Measurements from ENCODE around the gene KLF7. TPM values are rescaled to one million over a fixed set of nuclear protein-coding genes. Genes with fewer than 3 reads are reported as not detected.

The KLF7 gene
- 6.7 TPM for polyA plus RNA-seq (2012; ENCODE audit: low read depth, missing spikeins)

DNA sequence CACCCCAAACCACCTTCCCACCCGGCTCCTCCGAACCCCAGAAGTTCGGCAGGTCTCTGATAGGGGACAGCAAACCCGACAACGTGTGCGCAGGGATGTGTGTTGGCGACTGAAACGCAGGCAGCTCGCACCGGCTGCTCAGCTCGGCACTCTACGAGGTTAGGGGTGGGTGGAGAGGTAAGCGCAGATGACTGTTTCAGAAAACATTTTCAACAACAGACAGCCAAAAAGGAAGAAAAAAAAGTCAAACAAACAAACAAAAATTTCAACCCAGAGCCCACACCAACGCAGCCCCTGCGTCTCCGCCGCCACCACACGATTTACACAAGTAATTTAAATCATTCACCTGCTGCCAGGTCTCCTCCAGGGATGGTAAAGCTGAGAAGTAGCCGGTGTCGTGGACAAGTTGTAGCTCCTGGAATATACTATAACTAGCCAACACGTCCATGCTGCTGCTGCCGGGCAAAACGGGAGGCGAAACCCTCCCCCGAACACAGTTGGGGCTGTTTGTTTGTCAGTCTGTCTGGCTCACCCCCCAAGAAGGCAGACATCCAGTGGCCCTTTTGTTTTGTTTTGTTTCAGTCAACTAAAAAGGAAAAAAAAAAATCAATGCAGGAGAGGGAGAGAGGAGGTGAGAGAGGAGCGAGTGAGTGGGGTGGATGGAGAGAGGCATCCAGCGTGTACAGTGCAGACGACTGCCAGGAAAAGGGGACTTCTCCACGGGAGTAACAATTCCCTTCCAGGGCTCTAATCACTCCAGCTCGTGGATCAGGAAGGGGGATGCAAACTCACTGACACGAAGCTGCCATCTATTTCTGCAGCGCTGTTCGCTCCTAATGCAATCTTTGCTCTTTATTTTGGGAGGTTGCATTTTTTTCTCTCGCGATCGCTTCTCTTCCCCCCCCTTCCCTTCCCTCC lies at the start of gene KLF7:
KLF7 (minus strand) TSS at position 828 of the 918 bp plus-strand sequence; CDS start at position 448, 380 bp downstream.
- TF ChIP-seq POLR2AphosphoS5 (IDR thresholded peaks at IDR 0.05; ENCODE audit: low read depth, low read length), result no peak; the same call in 1 of the 2 replicates
- no peak for TF ChIP-seq POU2F2 (IDR thresholded peaks at IDR 0.05; ENCODE audit: low read depth, low read length)
- TF ChIP-seq POLR2A (IDR thresholded peaks at IDR 0.05; ENCODE audit: low read depth, low read length), result 0 out of 2 replicates have a peak, but pooled peaks have one; percentile 7
- TF ChIP-seq PAX5 (IDR thresholded peaks at IDR 0.05; ENCODE audit: insufficient read depth, low read length, severe bottlenecking), result no peak
- no peak for TF ChIP-seq SPI1 (IDR thresholded peaks at IDR 0.05; ENCODE audit: low read depth, low read length)
- TF ChIP-seq TAF1 (IDR thresholded peaks at IDR 0.05; ENCODE audit: low read depth, low read length), result 0 out of 2 replicates have a peak, but pooled peaks have one; percentile 38
- FAIRE-seq, result peak; percentile 57
- peak; percentile 6 for DNase-seq (ENCODE audit: insufficient read length, low spot score)

DNA sequence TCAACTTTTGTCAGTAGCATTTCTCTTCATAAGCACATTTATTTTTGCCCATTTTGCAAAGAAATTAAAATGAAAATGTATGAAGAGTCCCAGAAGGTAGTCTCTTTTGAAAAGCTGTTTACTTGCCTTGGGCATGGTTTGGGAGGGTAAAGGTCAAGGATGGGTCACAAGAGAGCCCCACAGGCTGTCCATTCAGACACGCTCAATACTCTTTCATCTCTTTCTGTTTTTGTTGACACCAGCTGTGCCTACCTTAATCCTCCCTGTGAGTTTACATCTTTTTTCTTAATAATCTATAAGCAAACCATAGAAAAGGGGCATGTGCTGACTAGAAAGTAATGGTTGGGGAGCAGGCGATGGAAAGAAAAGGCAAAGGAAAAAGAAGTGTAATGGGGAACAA lies 49.6 kb upstream of the KLF7 start:
- FAIRE-seq, result no peak
- TF ChIP-seq POLR2A (IDR thresholded peaks at IDR 0.05; ENCODE audit: low read depth, low read length) (no peak), POU2F2 (IDR thresholded peaks at IDR 0.05; ENCODE audit: low read depth, low read length) (no peak), PAX5 (IDR thresholded peaks at IDR 0.05; ENCODE audit: insufficient read depth, low read length, severe bottlenecking) (no peak), TAF1 (IDR thresholded peaks at IDR 0.05; ENCODE audit: low read depth, low read length) (no peak), SPI1 (IDR thresholded peaks at IDR 0.05; ENCODE audit: low read depth, low read length) (no peak), POLR2AphosphoS5 (IDR thresholded peaks at IDR 0.05; ENCODE audit: low read depth, low read length) (no peak)
- DNase-seq (ENCODE audit: insufficient read length, low spot score), result no peak

DNA sequence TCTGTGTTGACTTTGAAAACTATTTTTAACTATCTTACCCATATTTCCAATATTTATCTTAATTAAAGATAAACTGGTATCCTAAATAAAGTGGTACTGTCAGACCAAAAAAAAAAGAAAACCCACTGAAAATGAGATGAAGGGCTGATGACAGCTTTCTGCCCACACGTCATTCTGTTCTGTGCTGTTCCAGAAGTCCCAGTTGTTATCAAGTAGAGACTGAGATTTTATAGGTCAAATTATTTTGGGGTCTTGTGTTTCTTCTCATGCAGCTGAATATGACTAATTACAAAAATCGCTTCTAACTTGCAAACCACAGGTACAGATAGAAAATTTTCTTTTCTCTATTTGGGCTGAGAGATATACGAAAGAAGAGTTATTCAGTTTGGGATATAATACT lies 48.7 kb upstream of the KLF7 start:
- no peak for DNase-seq (ENCODE audit: insufficient read length, low spot score)
- TF ChIP-seq PAX5 (IDR thresholded peaks at IDR 0.05; ENCODE audit: insufficient read depth, low read length, severe bottlenecking) (no peak), POLR2A (IDR thresholded peaks at IDR 0.05; ENCODE audit: low read depth, low read length) (no peak), POLR2AphosphoS5 (IDR thresholded peaks at IDR 0.05; ENCODE audit: low read depth, low read length) (no peak), SPI1 (IDR thresholded peaks at IDR 0.05; ENCODE audit: low read depth, low read length) (no peak), POU2F2 (IDR thresholded peaks at IDR 0.05; ENCODE audit: low read depth, low read length) (no peak), TAF1 (IDR thresholded peaks at IDR 0.05; ENCODE audit: low read depth, low read length) (no peak)
- FAIRE-seq, result no peak

DNA sequence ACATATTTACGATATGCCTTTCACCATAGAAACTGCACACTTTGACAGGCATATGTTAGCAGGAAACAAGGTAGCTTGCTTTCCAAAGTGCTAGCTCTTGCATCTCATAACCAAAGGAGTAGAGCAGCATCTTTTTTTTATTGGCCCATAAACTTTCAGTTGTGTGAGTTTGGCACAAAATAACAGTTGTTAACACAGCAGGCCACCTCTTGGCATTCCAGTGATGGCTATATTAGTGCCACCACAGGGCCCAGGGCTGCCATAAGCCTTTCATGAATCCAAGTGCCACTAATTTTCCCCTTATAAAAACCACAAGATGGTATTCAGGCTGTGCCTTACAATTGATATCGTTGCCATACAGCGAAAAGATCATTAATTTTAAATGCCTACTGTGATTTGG lies 40.3 kb upstream of the KLF7 start:
- FAIRE-seq (no peak), DNase-seq (ENCODE audit: insufficient read length, low spot score) (no peak)
- TF ChIP-seq POLR2AphosphoS5 (IDR thresholded peaks at IDR 0.05; ENCODE audit: low read depth, low read length) (no peak), SPI1 (IDR thresholded peaks at IDR 0.05; ENCODE audit: low read depth, low read length) (no peak), PAX5 (IDR thresholded peaks at IDR 0.05; ENCODE audit: insufficient read depth, low read length, severe bottlenecking) (no peak), POU2F2 (IDR thresholded peaks at IDR 0.05; ENCODE audit: low read depth, low read length) (no peak), TAF1 (IDR thresholded peaks at IDR 0.05; ENCODE audit: low read depth, low read length) (no peak), POLR2A (IDR thresholded peaks at IDR 0.05; ENCODE audit: low read depth, low read length) (no peak)

DNA sequence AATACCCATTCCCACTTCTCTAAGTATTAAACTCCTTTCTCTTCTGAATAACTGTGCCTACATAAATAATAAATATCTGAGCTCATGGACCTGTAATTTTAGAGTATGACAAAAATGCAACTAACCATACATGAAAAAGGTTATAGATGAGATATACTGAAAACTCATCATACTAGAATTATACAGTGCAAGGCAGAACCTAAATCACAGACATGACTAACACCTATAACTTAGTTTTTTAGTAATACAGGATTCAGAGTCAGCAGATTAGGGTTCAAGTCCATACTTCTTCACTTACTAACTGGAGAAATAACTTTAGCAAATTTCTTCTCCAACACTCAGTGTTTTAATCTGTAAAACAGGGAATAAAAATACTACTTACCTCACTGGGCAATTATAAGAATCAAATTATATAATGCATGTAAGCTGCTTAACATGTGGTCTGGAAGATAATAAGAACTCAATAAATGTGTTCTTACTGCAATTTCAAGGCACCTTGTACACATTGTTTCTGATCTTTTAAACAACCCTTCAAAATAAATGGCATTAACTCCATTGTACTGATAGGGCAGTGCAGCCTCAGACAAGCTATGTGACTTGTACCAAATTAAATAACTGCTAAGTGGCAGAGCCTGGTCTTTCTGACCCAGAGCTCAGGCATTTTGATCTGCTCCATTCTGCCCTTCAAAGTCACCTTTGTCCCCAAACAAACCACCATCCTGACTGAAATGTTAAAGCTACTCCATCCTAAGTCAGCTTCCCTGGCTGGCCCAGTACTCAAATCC lies 39.6 kb upstream of the KLF7 start:
- DNase-seq (ENCODE audit: insufficient read length, low spot score) (no peak), FAIRE-seq (no peak)
- no peak for TF ChIP-seq PAX5 (IDR thresholded peaks at IDR 0.05; ENCODE audit: insufficient read depth, low read length, severe bottlenecking)
- TF ChIP-seq POU2F2 (IDR thresholded peaks at IDR 0.05; ENCODE audit: low read depth, low read length), result no peak
- no peak for TF ChIP-seq POLR2AphosphoS5 (IDR thresholded peaks at IDR 0.05; ENCODE audit: low read depth, low read length)
- no peak for TF ChIP-seq POLR2A (IDR thresholded peaks at IDR 0.05; ENCODE audit: low read depth, low read length)

DNA sequence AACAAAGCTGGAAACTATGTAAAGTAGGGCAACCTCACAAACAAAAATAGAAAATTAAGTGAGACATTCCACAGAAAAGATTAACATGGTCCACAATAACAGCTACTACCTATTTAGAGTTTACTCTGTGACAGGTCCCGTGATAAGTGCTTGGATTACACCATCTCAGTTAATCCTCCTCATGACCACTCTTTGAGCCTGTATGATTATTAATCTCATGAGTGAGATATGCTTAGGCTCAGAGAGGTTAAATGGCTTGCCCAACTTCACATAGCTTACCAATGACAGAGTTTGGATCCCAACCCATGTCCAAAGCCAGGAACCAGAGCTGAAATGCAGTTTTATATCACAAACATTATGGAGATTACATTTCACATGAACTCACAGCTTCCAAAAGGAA lies 37.3 kb upstream of the KLF7 start:
- TF ChIP-seq POU2F2 (IDR thresholded peaks at IDR 0.05; ENCODE audit: low read depth, low read length) (no peak), SPI1 (IDR thresholded peaks at IDR 0.05; ENCODE audit: low read depth, low read length) (no peak), POLR2AphosphoS5 (IDR thresholded peaks at IDR 0.05; ENCODE audit: low read depth, low read length) (no peak), PAX5 (IDR thresholded peaks at IDR 0.05; ENCODE audit: insufficient read depth, low read length, severe bottlenecking) (no peak), POLR2A (IDR thresholded peaks at IDR 0.05; ENCODE audit: low read depth, low read length) (no peak), TAF1 (IDR thresholded peaks at IDR 0.05; ENCODE audit: low read depth, low read length) (no peak)
- DNase-seq (ENCODE audit: insufficient read length, low spot score) (no peak), FAIRE-seq (no peak)

DNA sequence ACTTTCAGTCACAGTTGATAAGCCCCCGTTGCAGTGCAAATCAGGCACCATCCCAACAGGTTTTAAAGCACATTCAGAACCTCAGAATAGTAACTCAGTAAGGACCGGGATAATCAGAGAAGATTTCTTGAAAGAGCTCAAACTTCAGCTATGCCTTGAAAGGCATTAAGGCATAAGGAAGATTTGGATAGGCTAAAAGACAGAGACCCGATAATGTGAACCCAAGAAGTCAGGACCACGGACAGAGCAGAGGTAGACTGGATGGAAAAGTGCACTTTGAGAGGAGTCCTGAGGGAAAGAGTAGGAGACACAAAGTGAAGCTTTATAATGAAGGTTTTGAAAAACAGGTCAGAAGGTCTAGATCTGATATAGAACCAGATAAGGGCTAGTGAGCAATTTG lies 36.9 kb upstream of the KLF7 start:
- FAIRE-seq, result peak; percentile 45
- no peak for TF ChIP-seq PAX5 (IDR thresholded peaks at IDR 0.05; ENCODE audit: insufficient read depth, low read length, severe bottlenecking)
- no peak for TF ChIP-seq TAF1 (IDR thresholded peaks at IDR 0.05; ENCODE audit: low read depth, low read length)
- TF ChIP-seq SPI1 (IDR thresholded peaks at IDR 0.05; ENCODE audit: low read depth, low read length), result no peak
- TF ChIP-seq POLR2A (IDR thresholded peaks at IDR 0.05; ENCODE audit: low read depth, low read length), result no peak
- TF ChIP-seq POLR2AphosphoS5 (IDR thresholded peaks at IDR 0.05; ENCODE audit: low read depth, low read length), result no peak
- TF ChIP-seq POU2F2 (IDR thresholded peaks at IDR 0.05; ENCODE audit: low read depth, low read length), result no peak

DNA sequence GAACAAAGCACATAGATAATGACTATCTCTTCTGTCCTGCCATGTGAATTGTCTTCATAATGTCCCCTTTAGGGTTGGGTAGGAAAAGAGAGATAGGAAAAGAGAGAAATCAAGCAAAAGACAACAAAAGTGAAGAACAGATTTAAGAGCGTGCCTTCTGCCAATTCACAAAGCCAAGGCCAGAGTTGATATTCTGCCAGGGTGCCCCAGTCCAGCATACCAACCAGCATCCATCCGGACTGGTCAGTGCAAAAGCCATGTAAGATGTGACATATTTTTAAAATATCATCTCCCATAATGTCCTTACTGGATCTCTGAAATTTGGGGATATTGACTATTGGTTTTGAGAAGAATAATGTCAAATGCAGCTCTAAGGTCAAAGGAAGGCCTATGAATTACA lies 35.7 kb upstream of the KLF7 start:
- DNase-seq (ENCODE audit: insufficient read length, low spot score), result no peak
- no peak for FAIRE-seq
- no peak for TF ChIP-seq POU2F2 (IDR thresholded peaks at IDR 0.05; ENCODE audit: low read depth, low read length)
- no peak for TF ChIP-seq POLR2AphosphoS5 (IDR thresholded peaks at IDR 0.05; ENCODE audit: low read depth, low read length)
- no peak for TF ChIP-seq TAF1 (IDR thresholded peaks at IDR 0.05; ENCODE audit: low read depth, low read length)
- no peak for TF ChIP-seq SPI1 (IDR thresholded peaks at IDR 0.05; ENCODE audit: low read depth, low read length)
- no peak for TF ChIP-seq PAX5 (IDR thresholded peaks at IDR 0.05; ENCODE audit: insufficient read depth, low read length, severe bottlenecking)
- no peak for TF ChIP-seq POLR2A (IDR thresholded peaks at IDR 0.05; ENCODE audit: low read depth, low read length)

More for the DNA sequence above, 36.9 kb upstream of the KLF7 start:
- DNase-seq (ENCODE audit: insufficient read length, low spot score), result no peak

DNA sequence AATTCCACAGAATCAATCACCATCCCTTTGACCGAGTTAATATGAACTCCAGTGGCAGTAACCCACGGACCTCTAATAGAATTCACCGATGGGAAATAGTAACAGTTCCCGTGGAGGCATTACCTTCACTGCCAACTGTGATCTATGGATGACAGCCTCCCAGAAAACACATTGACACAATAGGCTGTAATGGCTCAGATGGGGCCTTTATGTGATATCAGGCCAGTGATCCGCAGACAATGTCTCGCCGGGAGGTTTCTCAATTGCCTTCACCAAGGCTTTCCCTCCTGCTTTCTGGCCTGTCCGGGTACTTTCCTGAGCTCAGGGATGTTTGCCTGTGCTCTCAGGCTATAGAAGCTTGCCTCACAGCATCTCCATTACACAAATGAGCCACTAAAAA lies 34.4 kb upstream of the KLF7 start:
- TF ChIP-seq POU2F2 (IDR thresholded peaks at IDR 0.05; ENCODE audit: low read depth, low read length) (no peak), POLR2AphosphoS5 (IDR thresholded peaks at IDR 0.05; ENCODE audit: low read depth, low read length) (no peak), POLR2A (IDR thresholded peaks at IDR 0.05; ENCODE audit: low read depth, low read length) (no peak), TAF1 (IDR thresholded peaks at IDR 0.05; ENCODE audit: low read depth, low read length) (no peak), SPI1 (IDR thresholded peaks at IDR 0.05; ENCODE audit: low read depth, low read length) (no peak), PAX5 (IDR thresholded peaks at IDR 0.05; ENCODE audit: insufficient read depth, low read length, severe bottlenecking) (no peak)
- DNase-seq (ENCODE audit: insufficient read length, low spot score) (no peak), FAIRE-seq (no peak)

All from GM12891 (cell line).